HPDE6-E6E7 (cell line): ENCODE measurements around the gene UBE2B.
"Not testable (repeated sequence)": the region's sequence is repeated elsewhere in the genome, so short reads cannot be mapped to it uniquely, and the experiment has no call there.

Experiments used
- DNase-seq: peaks from one replicate; pipeline ENCODE4 v3.0.0; 2011; ENCODE audit warnings: missing footprints; ENCODE audit errors: extremely low spot score

Gene UBE2B

GRCh38 chr5:134398609-134399155, 27.3 kb downstream of the UBE2B start:
- no peak for DNase-seq

DNA sequence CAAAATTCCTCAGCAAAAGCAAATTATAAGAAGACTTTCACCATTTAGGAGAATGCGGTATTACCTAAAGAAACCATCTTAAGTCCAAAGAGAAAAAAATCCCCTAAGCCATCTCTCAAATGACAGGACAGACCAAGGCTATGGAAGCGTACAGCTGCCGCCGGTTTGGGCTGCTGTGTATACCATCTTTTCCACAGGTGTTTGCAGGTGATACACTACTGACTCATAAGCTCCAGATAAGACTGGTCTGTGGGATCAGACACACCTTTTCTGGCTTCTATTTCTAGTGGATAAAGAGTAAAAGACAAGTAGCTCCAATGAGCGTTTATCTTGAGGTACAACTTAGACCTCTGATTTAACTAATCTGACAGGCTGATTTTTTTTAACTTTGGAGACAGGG, 32.6 kb downstream of the UBE2B start:
- peak; percentile 72 for DNase-seq

DNA sequence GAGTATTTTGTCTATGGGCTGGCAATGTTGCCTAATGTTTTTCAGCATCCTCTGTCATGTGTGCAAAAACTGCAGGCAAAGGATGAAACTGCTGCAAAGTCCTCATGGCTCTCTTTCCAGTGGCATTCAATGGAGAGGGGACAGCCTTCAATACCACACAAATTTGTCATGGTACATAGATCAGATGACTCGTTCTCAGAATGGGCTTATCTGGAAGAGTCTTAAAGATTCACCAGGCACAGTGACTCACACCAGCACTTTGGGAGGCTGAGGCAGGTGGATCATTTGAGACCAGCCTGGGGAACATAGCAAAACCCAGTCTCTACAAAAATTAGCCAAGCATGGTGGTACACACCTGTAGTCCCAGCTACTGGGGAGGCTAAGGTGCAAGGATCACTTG, 35.0 kb downstream of the UBE2B start:
- no peak for DNase-seq

GRCh38 chr5:134409321-134409720, 38.0 kb downstream of the UBE2B start:
- no peak for DNase-seq

- no peak for DNase-seq
Observed at GRCh38 chr5:134410822-134411221, 39.5 kb downstream of the UBE2B start.

- no peak for DNase-seq
Observed at GRCh38 chr5:134411228-134411545, 39.8 kb downstream of the UBE2B start.

- DNase-seq, result peak; percentile 91
Observed at GRCh38 chr5:134411546-134412266, 40.3 kb downstream of the UBE2B start, which contains the start of gene CDKN2AIPNL. Gene CDKN2AIPNL (minus strand): TSS chr5:134411881. CDS start chr5:134411854, 27 bp downstream.

- no peak for DNase-seq
Observed at GRCh38 chr5:134413046-134413445, 41.7 kb downstream of the UBE2B start.

DNA sequence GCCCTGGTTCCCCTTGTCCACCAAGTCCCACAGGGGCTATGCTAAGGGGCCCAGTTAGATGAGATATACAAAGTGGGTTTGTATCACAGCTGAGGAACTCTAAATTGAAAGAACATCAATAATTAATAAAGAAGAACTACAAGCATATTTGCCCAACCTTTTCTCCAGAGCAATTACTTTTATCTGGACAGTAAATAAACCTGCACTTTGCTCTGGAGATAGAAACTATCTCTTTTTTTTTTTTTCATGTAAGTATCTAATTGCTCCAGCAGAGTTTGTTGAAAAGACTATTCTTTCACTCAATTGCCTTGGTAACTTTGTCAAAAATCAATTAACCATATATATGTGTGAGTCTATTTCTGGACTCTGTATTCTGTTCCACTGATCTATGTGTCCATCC, 46.3 kb downstream of the UBE2B start:
- DNase-seq, result no peak

GRCh38 chr5:134418958-134419357, 47.6 kb downstream of the UBE2B start:
- DNase-seq, result no peak

DNA sequence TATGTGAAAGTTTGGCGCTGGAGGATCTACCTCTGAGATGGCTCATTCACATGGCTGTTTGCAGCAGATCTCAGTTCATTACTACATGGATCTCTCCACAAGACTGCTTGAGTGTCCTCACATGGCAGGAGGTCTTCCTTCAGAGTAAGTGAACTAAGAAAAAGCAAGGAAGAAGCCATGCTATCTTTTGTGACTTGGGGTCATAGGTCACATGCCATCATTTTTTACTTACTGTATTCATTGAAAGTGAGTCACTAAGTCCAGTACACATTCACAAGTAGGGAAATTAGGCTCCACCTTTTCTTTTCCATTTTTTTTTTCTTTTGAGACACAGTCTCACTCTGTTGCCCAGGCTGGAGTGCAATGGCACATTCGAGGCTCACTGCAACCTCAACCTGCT, 49.0 kb downstream of the UBE2B start:
- DNase-seq, result no peak

- DNase-seq, result not testable (repeated sequence)
Observed at GRCh38 chr5:134421038-134421437, 49.7 kb downstream of the UBE2B start.

DNA sequence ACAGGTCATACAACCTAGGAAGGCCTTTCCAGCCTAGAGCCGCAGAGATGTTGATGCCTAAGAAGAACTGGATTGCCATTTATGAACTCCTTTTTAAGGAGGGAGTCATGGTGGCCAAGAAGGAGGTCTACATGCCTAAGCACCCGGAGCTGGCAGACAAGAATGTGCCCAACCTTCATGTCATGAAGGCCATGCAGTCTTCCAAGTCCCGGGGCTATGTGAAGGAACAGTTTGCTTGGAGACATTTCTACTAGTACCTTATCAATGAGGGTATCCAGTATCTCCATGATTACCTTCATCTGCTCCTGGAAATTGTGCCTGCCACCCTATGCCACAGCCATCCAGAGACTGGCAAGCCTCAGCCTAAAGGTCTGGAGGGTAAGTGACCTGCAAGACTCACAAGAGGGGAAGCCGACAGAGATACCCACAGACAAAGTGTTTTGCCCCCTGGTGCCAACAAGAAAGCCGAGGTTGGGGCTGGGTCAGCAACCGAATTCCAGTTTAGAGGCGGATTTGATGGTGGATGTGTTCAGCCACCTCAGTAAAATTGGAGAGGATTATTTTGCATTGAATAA, 51.5 kb downstream of the UBE2B start:
- DNase-seq, result no peak

- no peak for DNase-seq
Observed at GRCh38 chr5:134423376-134423775, 52.0 kb downstream of the UBE2B start.

DNA sequence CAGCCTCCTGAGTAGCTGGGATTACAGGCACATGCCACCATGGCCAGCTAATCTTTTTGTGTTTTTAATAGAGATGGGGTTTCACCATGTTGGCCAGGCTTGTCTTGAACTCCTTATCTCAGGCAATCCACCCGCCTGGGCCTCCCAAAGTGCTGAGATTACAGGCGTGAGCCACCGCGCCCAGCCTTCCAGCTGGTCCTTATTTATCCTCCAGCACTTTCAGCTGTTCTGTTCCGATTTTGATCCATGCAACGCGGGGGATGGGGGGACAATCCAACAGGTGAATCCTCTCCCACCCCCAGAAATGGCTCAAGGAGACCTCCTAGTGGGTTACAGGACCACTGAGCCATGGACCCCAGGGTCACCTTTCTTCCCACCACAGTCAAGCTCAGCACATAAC, 55.0 kb downstream of the UBE2B start:
- DNase-seq, result no peak

- DNase-seq, result no peak
Observed at GRCh38 chr5:134427540-134428041, 56.2 kb downstream of the UBE2B start.

DNA sequence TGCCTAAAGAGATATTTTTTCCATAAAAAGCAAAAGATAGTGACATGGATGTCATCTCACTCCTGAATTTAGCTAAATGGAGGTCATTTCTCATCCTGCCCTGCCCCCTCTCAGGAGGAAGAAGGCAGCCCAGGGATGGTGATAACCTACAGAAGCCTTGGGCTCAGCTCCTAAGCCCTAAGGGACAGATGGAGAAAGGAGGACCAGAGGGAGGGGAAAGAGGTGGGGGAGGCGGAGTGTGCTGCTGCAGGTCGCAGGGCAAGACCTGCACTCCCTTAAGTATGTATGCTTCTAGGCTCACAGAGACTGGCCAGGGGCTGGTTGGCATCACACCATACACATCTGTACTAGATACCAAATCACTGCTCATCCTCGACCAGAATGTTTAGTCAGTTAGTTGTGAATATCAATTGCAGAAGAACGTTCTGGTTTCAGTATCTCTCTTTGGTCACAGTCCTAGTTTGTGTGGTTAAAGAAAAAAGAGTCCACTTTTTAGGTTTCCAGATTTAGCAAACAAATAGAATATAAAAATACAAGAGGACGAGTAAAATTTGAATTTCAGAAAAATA, 58.7 kb downstream of the UBE2B start:
- no peak for DNase-seq

DNA sequence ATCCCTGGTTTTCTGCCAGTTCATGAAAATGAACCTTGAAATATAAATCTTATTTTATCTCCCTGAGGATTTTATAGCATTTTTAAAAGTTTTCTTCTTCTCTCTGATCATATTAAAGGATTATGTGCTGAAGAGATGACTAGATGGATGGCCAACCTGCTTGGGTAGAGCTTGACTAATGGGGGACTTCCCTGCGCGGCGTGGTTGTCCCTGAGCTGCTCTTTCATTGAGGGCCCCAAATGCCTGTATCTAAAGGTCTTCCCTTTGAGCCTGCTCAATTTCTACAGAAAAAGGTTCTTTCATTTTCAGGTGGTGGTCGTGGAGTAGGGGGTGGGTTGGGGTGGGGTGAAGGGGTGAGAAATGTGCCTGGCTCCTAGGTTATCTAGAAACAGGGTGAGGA, 60.8 kb downstream of the UBE2B start:
- no peak for DNase-seq

DNA sequence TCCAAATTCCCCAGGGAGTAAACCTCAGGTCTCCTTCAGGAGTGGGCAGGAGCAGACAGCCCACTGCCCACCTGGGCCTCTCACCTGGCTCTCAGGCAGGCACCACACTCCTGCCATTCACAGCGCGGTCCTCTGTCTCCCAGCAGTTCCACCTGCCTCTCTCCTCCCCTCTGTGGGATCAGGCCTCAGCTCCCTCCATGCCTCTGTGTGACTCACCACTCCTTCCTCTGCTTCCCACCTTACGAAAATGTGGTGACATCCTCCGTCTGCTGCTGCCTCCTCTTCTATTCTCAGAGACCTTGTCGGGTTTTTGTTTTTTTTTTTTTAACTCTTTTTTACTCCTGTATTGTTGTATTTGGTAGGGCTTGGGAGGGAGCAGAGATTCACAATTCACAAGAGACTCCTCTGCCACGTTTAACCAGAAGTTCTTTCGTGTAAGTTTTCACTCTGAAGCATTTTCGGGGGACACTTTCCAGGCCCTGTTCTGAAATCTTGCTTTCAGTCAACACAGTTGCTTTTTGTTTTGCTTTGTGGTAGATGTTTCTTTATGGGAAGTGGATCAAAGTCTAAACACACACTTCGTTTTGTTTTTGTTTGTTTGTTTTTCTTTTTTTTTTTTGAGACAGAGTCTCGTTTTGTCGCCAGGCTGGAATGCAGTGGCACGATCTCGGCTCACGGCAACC, 61.4 kb downstream of the UBE2B start:
- no peak for DNase-seq

GRCh38 chr5:134435560-134435959, 64.2 kb downstream of the UBE2B start:
- DNase-seq, result peak; percentile 79

- DNase-seq, result peak; percentile 83
Observed at GRCh38 chr5:134436523-134437339, 65.4 kb downstream of the UBE2B start.
